GM08714 (cell line): ENCODE data around the gene B3GALT4.
"Not testable (repeated sequence)": the region's sequence is repeated elsewhere in the genome, so short reads cannot be mapped to it uniquely, and the experiment has no call there.

Source experiments
- H3K4me3 ChIP-seq: fragments of 200-500 bp; sonication (Bioruptor generic); 2 replicates; pipeline ENCODE4 v1.5.1; 2014; ENCODE audit warnings: mild to moderate bottlenecking, low read length, inconsistent platforms
- ZNF274 ChIP-seq: IDR thresholded peaks from 2 replicates; pipeline ENCODE4 v1.6.1; 2012; ENCODE audit warnings: mild to moderate bottlenecking, low read depth, low read length

The B3GALT4 gene

DNA sequence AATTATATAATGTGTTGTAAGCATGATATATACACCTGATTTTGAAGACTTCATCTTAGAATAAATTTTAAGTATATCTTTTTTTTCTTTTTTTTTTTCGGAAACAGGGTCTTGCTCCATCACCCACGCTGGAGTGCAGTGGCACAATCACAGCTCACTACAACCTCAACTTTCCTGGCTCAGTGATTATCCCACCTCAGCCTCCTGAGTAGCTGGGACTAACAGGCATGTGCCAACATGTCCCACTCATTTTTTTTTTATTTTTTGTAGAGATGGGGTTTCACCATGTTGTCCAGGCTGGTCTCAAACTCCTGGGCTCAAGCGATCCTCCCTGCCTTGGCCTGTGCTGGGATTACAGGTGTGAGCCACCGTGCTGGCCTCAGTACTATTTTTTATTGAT lies 22.3 kb upstream of the B3GALT4 start:
- no peak for TF ChIP-seq ZNF274
- no peak overlapping the region for H3K4me3 ChIP-seq

DNA sequence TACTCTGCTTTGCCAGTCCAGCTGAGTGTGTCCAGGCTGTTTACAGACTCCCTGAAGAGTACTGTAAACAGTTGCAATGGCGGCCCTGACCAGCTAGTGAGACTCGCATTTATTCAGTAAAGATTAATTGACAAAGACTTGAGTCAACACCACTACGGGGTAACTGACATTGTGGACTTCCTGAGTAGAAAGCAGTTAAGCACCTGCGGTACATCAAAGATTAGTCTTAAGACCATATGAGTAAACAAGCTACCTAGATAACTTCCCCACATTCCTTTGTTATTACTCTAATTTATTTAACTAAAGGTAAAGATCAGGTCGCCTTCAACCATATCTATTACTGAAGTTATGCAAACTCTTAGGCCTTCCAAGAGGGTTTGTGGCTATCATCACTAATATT lies 17.9 kb upstream of the B3GALT4 start:
- TF ChIP-seq ZNF274: no peak
- no peak overlapping the region for H3K4me3 ChIP-seq

DNA sequence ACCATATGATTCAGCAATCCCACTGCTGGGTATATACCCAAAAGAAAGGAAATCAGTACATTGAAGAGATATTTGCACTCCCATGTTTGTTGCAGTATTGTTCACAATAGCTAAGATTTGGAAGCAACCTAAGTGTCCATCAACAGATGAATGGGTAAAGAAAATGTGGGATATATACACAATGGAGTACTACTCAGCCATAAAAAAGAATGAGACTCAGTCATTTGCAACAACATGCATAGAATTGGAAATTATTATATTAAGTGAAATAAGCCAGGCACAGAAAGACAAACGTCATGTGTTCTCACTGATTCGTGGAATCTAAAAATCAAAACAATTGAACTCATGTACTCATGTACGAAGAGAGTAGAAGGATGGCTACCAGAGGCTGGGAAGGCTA lies 14.4 kb upstream of the B3GALT4 start:
- not testable (repeated sequence) for H3K4me3 ChIP-seq

DNA sequence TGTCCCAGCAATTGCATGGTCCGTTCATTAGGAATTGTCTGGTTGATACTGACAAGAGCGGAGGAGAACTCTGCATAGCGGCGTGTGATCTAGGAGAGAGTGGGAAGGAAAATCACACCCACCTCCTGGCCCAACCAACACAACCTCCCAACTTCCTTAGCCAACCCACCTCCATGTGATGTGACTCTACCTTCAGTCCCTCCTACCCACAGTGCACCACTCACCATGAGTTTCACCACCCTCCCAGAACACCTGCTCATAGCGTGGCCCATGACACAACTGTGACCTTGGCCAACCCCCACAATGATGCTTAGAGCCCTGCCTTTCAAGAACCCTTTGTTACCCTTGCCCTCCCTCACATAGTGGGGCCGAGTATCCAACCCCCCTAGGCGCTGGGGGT lies 12.9 kb upstream of the B3GALT4 start:
- no peak for TF ChIP-seq ZNF274

DNA sequence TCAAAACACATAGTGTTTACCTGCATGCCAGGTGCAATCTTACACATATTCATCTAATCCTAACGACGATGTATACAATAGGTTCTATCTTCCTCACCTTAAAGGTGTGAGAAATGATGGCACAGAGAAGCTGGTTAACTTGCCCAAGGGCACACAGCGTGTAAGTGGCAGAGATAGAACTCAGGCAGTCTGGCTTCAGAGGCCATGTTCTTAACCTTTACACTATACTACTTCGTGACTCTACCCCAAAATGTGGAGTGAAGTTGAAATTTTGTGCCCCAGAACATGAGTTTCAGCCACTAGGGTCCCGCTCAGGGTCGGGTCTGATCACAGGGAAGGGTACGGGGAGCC lies 5.8 kb upstream of the B3GALT4 start:
- peak overlapping the region; percentile 92 for H3K4me3 ChIP-seq
- TF ChIP-seq ZNF274: no peak

More for the DNA sequence above, 12.9 kb upstream of the B3GALT4 start:
- H3K4me3 ChIP-seq: no peak overlapping the region

DNA sequence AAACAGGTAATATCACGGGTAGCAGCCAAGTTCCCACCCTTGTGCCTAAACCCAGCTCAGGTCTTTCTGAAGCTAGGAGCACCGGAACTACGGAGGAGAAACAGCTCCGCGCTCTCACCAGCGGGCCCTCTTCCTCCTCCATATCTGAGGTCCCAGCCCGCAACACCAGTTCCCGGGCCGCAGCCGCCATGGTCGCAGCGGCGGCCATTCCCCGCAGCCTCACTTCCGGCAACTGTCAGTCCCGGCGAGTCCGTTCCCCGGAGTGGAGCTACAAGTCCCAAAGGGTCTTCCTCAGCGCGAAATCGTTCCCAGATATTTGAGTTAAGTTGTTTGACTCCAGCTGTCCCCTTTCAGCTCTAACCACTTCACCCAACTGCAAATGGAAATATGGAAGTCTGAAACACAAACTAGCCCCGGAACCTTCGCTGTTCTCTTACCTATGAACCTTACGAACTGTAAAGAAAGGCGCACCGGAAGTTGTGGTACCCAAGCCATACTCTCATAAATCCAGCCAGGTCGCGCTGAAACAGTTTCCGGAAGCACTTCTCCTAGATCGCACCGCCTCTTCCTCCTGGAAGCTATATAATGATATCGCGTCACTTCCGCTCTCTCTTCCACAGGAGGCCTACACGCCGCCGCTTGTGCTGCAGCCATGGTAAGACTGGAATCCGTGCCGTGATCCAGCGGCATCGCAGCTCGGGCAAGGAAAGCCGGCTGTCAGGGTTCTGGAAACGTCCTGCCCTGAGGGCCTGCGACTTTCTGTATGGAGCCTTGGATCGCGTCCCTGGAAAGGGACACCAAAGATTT lies 5.3 kb upstream of the B3GALT4 start, which contains the start of the genes RPS18 and VPS52:
TSS of gene RPS18 (plus strand) at position 608 of the 807 bp plus-strand sequence. CDS start at position 653, 45 bp downstream.
TSS of gene VPS52 (minus strand) at position 409 of the 807 bp plus-strand sequence. CDS start at position 208, 201 bp downstream.
- TF ChIP-seq ZNF274: no peak
- H3K4me3 ChIP-seq: peak within 1 kb of the TSS; percentile 95

DNA sequence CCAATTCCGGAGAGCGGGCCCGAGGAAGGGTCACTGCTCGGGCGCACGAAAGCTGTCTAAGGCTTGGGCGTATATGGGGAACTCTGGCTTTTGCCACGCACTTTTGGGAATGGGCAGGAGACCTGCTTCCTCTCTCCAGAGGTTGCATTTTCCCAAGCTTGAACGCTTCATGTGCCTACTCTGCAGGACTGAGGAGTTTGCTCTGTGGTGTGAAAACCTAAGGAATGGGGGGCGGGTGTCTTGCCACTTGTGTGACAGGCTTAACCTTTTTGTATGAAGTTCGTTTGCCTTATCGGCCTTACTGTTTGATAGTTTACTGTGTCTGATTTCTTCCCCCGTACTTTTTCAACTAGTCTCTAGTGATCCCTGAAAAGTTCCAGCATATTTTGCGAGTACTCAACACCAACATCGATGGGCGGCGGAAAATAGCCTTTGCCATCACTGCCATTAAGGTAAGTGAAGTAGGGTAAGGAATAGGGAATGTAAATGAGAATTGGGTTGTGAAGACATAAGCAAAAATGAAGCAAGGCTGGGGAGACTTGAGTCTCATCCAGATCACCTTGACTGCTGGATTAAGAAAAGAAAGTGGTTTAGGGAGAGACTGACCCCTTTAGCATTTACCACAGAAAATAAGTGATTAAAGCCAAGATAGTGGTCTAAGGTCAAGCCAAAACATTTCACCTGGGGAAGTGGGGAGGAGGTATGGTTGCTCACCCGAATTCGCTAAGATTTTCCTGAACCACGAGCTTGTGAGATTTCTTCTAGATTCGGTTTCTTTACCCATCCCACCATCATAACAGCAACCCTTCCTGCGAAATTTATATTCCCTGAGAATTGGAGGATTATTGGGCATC lies 4.4 kb upstream of the B3GALT4 start:
- peak overlapping the region; percentile 95 for H3K4me3 ChIP-seq
- TF ChIP-seq ZNF274: no peak

DNA sequence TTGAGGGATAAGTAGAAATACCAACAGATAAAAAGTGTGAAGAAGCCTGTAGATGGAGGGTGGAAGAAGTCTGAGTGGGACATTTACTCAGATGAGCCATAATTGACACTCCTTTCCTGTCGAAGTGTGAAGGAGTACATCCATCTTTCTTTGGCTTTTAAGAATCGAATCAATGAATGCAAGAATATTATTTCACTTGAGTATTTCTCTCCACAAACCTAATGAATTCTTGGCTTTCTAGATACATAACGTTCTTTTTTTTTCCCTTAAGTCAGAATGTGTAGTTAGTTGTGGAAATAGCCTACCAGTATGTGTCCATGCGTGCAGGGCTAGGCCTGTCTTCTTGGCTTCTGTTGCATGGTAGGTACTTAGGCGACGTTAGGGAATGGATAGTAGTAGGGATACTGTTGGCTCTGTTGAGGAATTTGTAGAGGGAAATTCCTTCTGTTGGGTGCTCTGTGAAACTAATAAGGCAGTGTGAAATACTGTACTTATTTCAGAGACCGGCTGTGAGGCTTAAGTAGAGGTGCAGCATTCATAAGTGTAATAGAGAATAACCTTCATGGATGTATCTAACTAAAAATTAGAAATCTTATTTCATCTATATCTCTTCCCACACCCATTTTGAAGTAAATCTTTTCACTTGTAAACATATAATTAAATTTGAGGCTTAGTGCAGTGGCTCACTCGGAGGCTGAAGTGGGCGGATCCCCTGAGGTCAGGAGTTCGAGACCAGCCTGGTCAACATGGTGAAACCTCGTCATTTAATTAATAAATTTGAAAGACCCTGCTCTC lies 3.6 kb upstream of the B3GALT4 start:
- TF ChIP-seq ZNF274: no peak
- peak overlapping the region; percentile 95 for H3K4me3 ChIP-seq

DNA sequence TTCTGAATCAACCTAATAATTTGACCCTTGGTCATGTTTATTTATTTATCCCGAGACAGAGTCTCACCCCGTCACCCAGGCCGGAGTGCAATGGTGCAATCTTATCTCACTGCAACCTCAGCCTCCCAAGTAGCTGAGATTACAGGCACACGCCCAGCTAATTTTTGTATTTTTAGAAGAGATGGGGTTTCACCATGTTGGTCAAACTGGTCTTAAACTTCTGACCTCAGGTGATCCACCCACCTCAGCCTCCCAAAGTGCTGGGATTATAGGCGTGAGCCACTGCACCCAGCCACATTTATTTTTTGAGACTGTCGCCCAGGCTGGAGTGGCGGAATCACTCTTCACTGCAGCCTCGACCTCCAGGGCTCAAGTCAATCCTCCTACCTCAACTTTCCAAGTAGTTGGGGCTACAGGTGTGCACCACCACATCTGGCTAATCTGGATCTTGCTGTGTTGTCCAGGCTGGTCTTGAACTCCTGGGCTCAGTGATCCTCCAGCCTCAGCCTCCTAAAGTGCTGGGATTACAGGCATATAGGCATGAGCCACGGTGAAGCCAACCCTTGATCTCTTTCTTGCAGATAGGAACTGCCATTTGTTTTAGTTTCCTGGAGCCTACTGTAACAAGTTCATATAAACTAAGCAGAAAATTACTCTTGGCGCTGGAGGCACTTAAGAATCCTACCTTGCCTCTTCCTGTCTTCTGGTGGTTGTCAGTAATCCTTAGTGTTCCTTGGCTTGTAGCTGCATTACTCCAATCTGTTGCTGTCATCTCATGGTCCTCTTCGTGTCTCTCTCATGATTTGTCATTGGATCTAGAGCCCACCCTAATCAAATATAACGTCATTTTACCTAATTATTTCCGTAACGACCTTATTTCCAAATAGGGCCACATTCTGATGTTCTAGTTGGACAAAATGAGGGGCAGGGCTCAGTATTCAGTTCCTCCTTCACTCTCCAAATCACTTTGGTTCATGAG lies 2.7 kb upstream of the B3GALT4 start:
- H3K4me3 ChIP-seq: peak overlapping the region; percentile 95
- no peak for TF ChIP-seq ZNF274

DNA sequence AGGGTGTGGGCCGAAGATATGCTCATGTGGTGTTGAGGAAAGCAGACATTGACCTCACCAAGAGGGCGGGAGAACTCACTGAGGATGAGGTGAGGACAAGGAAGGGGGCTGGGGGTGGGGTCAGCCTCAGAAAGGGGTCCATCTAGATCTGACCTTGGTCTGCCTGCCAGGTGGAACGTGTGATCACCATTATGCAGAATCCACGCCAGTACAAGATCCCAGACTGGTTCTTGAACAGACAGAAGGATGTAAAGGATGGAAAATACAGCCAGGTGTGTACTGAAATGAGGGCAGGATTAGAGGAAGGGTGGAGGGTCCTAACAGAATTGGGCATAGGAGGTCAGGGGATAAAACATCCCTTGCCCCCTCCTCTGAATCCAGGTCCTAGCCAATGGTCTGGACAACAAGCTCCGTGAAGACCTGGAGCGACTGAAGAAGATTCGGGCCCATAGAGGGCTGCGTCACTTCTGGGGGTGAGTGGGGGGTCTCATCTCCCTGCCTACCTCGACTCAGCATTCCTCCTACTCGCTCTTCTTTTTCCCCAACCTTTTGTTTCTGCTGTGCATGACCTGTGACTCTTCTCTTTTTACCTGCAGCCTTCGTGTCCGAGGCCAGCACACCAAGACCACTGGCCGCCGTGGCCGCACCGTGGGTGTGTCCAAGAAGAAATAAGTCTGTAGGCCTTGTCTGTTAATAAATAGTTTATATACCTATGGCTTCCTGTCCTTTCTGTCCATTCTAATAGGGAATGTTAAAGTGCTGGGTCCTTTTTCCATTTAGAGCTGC lies 935 bp upstream of the B3GALT4 start:
- peak overlapping the region; percentile 95 for H3K4me3 ChIP-seq

DNA sequence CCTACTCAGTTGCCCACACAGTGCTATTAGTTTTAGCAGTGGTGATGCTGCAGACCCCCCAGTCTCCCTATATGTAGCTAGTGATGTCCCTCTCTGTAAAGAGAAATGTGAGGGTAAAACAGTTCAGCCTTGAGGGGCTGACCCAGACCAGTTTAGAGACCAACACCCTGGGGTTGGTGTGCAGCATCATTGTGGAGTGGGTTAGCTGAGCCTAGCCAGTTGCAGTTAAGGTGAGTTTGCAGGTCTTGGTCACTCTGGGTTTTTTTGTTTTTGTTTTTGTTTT lies 401 bp upstream of the B3GALT4 start:
- TF ChIP-seq ZNF274: no peak
- peak overlapping the region; percentile 95 for H3K4me3 ChIP-seq

DNA sequence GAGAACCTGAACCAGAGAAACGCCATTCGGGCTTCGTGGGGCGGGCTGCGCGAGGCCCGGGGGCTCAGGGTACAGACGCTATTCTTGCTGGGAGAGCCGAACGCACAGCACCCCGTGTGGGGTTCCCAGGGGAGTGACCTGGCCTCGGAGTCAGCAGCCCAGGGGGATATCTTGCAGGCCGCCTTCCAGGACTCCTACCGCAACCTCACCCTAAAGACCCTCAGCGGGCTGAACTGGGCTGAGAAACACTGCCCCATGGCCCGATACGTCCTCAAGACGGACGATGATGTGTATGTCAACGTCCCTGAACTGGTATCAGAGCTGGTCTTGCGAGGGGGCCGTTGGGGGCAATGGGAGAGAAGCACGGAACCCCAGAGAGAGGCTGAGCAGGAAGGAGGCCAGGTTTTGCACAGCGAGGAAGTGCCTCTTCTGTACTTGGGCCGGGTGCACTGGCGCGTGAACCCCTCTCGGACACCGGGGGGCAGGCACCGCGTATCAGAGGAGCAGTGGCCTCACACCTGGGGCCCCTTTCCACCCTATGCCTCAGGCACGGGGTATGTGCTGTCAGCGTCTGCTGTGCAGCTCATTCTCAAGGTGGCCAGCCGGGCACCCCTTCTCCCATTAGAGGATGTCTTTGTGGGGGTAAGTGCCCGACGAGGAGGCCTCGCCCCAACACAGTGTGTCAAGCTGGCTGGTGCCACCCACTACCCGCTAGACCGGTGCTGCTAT lies 904 bp downstream of the B3GALT4 start:
- peak overlapping the region; percentile 95; the same call in 1 of the 2 replicates for H3K4me3 ChIP-seq
- TF ChIP-seq ZNF274: no peak
